Measurements from ENCODE around the gene FAHD2A. TPM values are rescaled to one million over a fixed set of nuclear protein-coding genes. Genes with fewer than 3 reads are reported as not detected.

Gene FAHD2A
- total and polyA plus RNA-seq, 2 experiments from 2014 or later = 27.6 to 51.0 TPM

- Histone ChIP-seq H3K4me2 (no peak overlapping the region), H3K27me3 (ENCODE audit: insufficient read depth) (no peaks in the 10 kb centered on the region), H3K36me3 (ENCODE audit: insufficient read depth) (no peaks in the 10 kb centered on the region), H4K20me1 (replicated peaks; ENCODE audit: insufficient read depth) (no peaks in the 10 kb centered on the region), H3K4me3 (no peak overlapping the region), H3K79me2 (replicated peaks; ENCODE audit: insufficient read depth) (no peaks in the 10 kb centered on the region), H3F3A (replicated peaks; ENCODE audit: low read depth) (no peaks in the 10 kb centered on the region), H3K4me1 (ENCODE audit: insufficient read depth) (no peaks in the 10 kb centered on the region), H2AFZ (no peak overlapping the region), H3K27ac (ENCODE audit: low read depth) (no peak overlapping the region), H3K9me2 (ENCODE audit: insufficient read depth) (no peaks in the 10 kb centered on the region)
- Mint-ChIP-seq H3K9me3 (peaks cover 12% of the 10 kb centered on the region), H3K27ac (no peak overlapping the region), H3K4me3 (no peak overlapping the region), H3K36me3 (ENCODE audit: low read depth) (no peaks in the 10 kb centered on the region; the same call in 2 of the 3 replicates), H3K27me3 (ENCODE audit: insufficient read depth, low read depth, poor library complexity) (no peaks in the 10 kb centered on the region), H3K4me1 (0 out of 3 replicates have a peak, but pooled peaks cover 3% of the 10 kb centered on the region)
- ATAC-seq (no peak), DNase-seq (ENCODE audit: low spot score) (no peak)
- TF ChIP-seq REST (IDR thresholded peaks at IDR 0.05; ENCODE audit: unreplicated experiment) (no peak), CREB1 (CRISPR knock-in tag; IDR thresholded peaks at IDR 0.05; ENCODE audit: low read depth) (no peak), ZNF114 (CRISPR knock-in tag; IDR thresholded peaks at IDR 0.05) (no peak), JUNB (IDR thresholded peaks at IDR 0.05; ENCODE audit: unreplicated experiment) (no peak), NANOG (IDR thresholded peaks at IDR 0.05; ENCODE audit: borderline replicate concordance) (no peak), ZNF331 (CRISPR knock-in tag; IDR thresholded peaks at IDR 0.05; ENCODE audit: low read depth) (no peak)
These were observed 43.0 kb upstream of the FAHD2A start for GRCh38 chr2:95359501-95359930.

- no peak overlapping the region for H2AFZ ChIP-seq
- H3K4me3 ChIP-seq = no peak overlapping the region
- H3K4me3 Mint-ChIP-seq = no peak overlapping the region
- no peaks in the 10 kb centered on the region for H4K20me1 ChIP-seq (replicated peaks; ENCODE audit: insufficient read depth)
- no peaks in the 10 kb centered on the region for H3K9me2 ChIP-seq (ENCODE audit: insufficient read depth)
- no peak overlapping the region for H3K27ac Mint-ChIP-seq
- H3K36me3 Mint-ChIP-seq (ENCODE audit: low read depth) = no peaks in the 10 kb centered on the region; the same call in 2 of the 3 replicates
- H3K27me3 ChIP-seq (ENCODE audit: insufficient read depth) = no peaks in the 10 kb centered on the region
- ATAC-seq (peak; percentile 46; the same call in 2 of the 3 replicates), DNase-seq (ENCODE audit: low spot score) (no peak)
- no peaks in the 10 kb centered on the region for H3K36me3 ChIP-seq (ENCODE audit: insufficient read depth)
- no peak overlapping the region for H3K27ac ChIP-seq (ENCODE audit: low read depth)
- H3K4me1 Mint-ChIP-seq = 0 out of 3 replicates have a peak, but pooled peaks cover 3% of the 10 kb centered on the region
- H3K79me2 ChIP-seq (replicated peaks; ENCODE audit: insufficient read depth) = no peaks in the 10 kb centered on the region
- no peaks in the 10 kb centered on the region for H3K4me1 ChIP-seq (ENCODE audit: insufficient read depth)
- peaks cover 4% of the 10 kb centered on the region; the same call in 2 of the 3 replicates for H3K9me3 Mint-ChIP-seq
- no peaks in the 10 kb centered on the region for H3F3A ChIP-seq (replicated peaks; ENCODE audit: low read depth)
- no peaks in the 10 kb centered on the region for H3K27me3 Mint-ChIP-seq (ENCODE audit: insufficient read depth, low read depth, poor library complexity)
- no peak overlapping the region for H3K4me2 ChIP-seq
- no peak for TF ChIP-seq ZNF462 (CRISPR knock-in tag; IDR thresholded peaks at IDR 0.05)
- no peak for TF ChIP-seq ETS1 (IDR thresholded peaks at IDR 0.05)
- TF ChIP-seq POLR2AphosphoS5 (IDR thresholded peaks at IDR 0.05; ENCODE audit: low read depth) = no peak
These were observed 41.1 kb upstream of the FAHD2A start for GRCh38 chr2:95361216-95361980.

All from GM23338 (cell line).